PC-3 (cell line): Measurements from ENCODE around the gene LRCH4.
"Not testable (repeated sequence)": the region's sequence is repeated elsewhere in the genome, so short reads cannot be mapped to it uniquely, and the experiment has no call there.

ENCODE experiments used
- CTCF ChIP-seq: fragments of 300-600 bp; sonication (generic); conservative IDR thresholded peaks from 2 replicates; pipeline ENCODE4 v1.5.1; 2017; ENCODE audit warnings: antibody characterized with exemption, low read depth, mild to moderate bottlenecking, low read length
- EZH2 ChIP-seq: fragments of 300-600 bp; sonication (generic); IDR thresholded peaks from one replicate; pipeline ENCODE4 v1.6.1; 2017; ENCODE audit warnings: antibody characterized with exemption, mild to moderate bottlenecking, low read length; ENCODE audit not compliant: unreplicated experiment
- EZH2phosphoT487 ChIP-seq: fragments of 300-600 bp; sonication (generic); IDR thresholded peaks from 2 replicates; pipeline ENCODE4 v1.6.1; 2018; ENCODE audit warnings: mild to moderate bottlenecking, antibody characterized with exemption, low read length, borderline replicate concordance

- TF ChIP-seq EZH2, CTCF, EZH2phosphoT487: not testable (repeated sequence)
Measured at GRCh38 chr7:100528108-100528866, 57.6 kb downstream of the LRCH4 start.
